ENCODE data around the gene MARS1.
A peak's percentile ranks its signal among the peaks of the same experiment; 100 is the strongest.
"Not testable (repeated sequence)": the region's sequence is repeated elsewhere in the genome, so short reads cannot be mapped to it uniquely, and the experiment has no call there.

MARS1 gene

GRCh38 chr12:57489157-57489641 is 1.3 kb downstream of the MARS1 start:
- DNase-seq, result no peak

GRCh38 chr12:57490126-57490525 is 2.3 kb downstream of the MARS1 start:
- DNase-seq, result no peak

DNA sequence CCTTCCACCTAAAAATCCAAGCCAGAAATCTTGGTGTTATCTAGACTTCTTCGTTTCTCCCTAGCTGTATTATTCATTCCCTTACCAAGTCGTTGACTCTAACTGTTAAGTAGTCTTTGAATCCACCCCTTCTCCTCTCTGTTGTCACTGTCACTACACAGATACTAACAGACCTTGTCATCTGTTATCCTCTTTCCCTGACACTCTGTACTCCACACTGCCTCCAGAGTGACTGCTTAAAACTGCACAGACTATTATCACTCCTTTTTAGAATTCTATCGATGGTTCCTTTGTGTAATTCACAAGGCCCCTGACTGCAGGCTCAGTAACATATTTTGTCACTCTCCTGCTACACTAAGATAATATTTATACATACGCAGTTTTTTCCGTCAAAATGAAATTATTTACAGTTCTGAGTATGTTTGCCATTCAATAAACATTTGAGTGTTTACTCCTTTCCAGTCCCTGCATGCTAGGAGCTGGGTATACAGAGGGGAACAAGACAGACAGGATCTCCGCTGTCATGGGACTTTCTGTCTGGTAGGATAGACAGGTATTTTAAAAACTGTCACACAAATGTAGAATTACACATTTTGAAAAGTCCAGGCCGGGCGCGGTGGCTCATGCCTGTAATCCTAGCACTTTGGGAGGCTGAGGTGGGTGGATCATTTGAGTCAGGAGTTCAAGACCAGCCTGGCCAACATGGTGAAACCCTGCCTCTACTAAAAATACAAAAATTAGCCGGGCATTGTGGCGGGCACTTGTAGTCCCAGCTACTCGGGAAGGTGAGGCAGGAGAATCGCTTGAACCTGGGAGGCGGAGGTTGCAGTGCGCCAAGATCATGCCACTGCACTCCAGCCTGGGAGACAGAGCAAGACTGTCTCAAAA is 3.8 kb downstream of the MARS1 start:
- no peak for DNase-seq

GRCh38 chr12:57495051-57495701 is 7.3 kb downstream of the MARS1 start:
- DNase-seq, result not testable (repeated sequence)

DNA sequence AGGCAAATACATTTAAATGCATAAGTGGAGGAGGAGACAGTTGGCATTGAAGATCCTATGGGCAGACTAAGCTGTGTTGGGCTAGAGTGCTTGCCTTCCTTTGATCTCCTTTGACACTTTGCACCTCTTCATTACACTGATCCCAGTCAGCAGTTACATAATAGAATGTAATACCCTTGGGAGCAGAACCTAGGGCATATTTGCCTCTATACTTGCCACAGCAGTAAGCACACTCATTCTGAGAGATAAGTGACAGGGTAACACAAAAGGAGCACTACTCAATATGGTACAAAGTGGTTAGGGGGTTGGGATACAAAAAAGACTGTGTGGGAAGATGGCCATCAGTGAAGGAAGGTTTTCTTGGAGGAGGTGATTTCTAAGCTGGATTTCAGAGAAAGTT is 9.0 kb downstream of the MARS1 start:
- DNase-seq, result no peak

DNA sequence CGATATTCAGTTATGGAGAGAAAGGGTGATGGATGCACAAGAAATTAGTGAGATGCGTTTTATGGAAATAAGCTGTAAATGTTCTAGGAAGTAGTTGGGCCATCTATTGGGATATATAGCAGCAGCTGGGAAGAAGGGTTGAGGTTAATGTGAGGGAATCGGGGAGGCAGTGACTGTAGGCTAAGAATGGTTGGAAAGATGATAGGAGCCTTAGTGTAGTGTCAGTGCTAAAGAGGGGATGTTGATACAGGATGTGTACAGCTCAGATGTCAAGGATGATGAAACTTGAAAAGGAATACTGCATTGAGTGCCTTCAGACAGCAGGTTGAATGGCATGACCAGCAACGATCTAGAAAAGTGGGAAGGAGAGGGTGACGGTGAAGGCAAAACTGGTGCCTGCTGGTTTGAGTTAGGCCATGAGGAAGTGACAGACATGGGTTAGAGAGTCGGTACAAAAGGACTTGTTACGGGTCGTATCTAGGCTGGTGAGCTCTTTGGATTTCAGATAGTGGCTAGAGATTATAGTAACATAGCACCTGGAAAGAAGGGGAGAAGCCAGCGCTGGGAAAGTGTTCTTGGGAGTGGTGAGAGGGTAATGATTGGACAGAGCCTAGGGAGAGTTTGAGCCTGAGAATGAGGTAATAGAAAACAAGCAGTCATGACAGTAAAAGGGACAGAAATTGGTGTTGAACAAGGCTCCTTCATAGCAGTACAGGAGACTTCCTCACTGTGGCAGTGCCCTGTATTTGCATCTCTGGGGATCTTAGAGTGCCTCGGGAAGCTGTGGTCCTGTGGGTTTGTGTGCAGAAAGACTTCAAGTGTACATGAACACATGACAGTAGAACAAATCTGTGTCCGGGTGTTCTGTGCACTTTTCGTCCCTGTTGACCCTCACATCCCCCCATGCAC is 9.6 kb downstream of the MARS1 start:
- no peak for DNase-seq

GRCh38 chr12:57498132-57498502 is 10.2 kb downstream of the MARS1 start:
- no peak for DNase-seq

- DNase-seq, result no peak
These were observed 10.7 kb downstream of the MARS1 start for GRCh38 chr12:57498571-57498970.

DNA sequence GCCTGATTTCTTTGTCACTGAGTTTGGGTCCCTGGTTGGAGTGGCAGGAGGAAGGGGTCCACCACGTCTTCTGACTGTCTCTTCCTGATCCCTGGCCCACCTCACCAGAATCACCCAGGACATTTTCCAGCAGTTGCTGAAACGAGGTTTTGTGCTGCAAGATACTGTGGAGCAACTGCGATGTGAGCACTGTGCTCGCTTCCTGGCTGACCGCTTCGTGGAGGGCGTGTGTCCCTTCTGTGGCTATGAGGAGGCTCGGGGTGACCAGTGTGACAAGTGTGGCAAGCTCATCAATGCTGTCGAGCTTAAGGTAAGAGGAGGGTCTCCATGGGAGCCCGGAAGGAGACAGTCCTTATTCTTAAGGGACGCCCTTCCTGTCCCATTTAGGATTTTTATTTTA is 12.3 kb downstream of the MARS1 start:
- DNase-seq, result no peak

GRCh38 chr12:57502311-57502969 is 14.6 kb downstream of the MARS1 start:
- DNase-seq, result not testable (repeated sequence)

DNA sequence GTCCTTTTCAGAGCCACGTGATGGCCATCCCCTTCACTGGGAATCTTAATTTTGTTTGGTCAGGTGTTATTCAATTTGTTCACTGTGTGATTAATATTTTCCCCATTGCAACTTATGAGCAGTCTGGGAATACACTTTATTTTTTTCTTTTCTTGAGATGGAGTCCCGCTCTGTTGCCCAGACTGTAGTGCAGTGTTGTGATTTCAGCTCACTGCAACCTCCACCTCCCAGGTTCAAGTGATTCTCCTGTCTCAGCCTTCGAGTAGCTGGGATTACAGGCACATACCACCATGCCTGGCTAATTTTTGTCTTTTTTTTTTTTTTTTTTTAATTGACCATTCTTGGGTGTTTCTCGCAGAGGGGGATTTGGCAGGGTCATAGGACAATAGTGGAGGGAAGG is 18.7 kb downstream of the MARS1 start:
- not testable (repeated sequence) for DNase-seq

- not testable (repeated sequence) for DNase-seq
These were observed 19.9 kb downstream of the MARS1 start for GRCh38 chr12:57507796-57508195.

- no peak for DNase-seq
These were observed 23.3 kb downstream of the MARS1 start for GRCh38 chr12:57511161-57511560.

DNA sequence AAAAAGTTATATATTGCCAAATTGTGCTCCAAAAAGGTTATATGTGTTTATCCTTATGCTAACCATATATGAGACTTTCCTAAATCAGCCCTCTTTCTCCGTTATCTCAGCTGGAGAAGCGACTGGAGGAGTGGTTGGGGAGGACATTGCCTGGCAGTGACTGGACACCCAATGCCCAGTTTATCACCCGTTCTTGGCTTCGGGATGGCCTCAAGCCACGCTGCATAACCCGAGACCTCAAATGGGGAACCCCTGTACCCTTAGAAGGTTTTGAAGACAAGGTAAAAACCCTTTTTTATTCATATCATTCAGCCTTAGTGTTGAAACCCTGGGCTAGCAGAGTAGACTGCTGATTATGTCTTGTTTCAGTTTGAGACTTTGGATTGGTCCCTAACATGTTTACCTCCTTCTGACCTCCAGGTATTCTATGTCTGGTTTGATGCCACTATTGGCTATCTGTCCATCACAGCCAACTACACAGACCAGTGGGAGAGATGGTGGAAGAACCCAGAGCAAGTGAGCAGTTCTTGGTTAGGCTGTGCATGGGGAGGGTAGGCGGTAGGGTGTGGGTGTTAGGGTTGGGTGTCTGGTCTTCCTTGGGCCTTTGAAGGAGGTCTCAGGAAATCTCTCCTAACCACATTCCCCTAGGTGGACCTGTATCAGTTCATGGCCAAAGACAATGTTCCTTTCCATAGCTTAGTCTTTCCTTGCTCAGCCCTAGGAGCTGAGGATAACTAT is 23.9 kb downstream of the MARS1 start:
- DNase-seq, result no peak

DNA sequence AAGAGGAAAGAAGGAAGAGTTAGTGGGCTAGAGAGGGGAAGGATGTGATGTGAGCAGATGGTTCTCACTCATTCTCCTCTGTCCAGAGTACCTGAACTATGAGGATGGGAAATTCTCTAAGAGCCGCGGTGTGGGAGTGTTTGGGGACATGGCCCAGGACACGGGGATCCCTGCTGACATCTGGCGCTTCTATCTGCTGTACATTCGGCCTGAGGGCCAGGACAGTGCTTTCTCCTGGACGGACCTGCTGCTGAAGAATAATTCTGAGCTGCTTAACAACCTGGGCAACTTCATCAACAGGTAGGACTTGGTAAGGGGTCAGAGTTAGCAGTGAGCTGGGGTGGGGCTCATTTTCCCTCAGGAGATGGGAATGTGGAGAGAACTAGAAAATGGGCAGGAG is 24.8 kb downstream of the MARS1 start:
- DNase-seq, result no peak

GRCh38 chr12:57513266-57513665 is 25.4 kb downstream of the MARS1 start:
- no peak for DNase-seq

GRCh38 chr12:57513677-57514076 is 25.8 kb downstream of the MARS1 start:
- DNase-seq, result not testable (repeated sequence)

- DNase-seq, result not testable (repeated sequence)
These were observed 26.4 kb downstream of the MARS1 start for GRCh38 chr12:57514246-57514645.

DNA sequence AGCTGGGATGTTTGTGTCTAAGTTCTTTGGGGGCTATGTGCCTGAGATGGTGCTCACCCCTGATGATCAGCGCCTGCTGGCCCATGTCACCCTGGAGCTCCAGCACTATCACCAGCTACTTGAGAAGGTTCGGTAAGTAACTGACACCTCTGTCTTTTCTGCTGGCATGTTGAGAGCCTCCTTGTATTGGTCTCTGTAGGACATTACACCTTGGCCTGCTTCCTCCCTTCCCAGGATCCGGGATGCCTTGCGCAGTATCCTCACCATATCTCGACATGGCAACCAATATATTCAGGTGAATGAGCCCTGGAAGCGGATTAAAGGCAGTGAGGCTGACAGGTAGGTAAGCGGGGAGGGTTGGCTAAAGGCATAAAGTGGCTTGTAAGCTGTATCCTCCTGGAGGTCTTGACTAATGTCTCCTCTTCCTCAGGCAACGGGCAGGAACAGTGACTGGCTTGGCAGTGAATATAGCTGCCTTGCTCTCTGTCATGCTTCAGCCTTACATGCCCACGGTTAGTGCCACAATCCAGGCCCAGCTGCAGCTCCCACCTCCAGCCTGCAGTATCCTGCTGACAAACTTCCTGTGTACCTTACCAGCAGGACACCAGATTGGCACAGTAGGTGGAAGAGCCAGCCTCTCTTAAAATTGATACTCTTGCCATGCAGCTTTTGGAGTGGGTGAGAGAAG is 27.0 kb downstream of the MARS1 start:
- DNase-seq, result peak in 1 of 51 donors; percentile 19

DNA sequence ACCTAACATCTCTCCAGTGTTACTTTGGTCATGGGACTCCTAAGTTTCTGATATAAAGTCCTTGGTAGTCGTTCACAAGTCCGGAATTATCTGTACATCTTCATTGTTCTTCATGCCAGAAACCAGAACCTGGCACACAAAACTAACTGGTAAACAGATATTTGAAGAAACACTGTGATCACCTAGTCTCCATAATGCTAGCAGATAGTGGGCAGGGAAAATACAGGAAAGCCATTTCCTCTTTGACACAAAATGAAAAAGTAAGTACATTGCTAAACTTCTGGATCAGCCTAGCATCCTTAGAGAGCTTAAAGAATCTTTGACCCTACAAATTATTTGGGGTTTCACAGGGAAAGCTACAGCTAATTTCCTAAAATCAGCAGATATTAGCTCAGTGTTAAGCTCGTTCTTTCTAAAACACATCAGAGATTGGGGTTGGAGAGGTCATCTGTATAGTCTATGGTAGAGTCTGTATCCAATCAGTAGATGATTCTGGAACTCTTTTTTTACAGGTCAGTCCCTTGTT is 27.6 kb downstream of the MARS1 start:
- DNase-seq, result no peak

Measured in hypothalamus (tissue), 51 donors.